HG03565 (cell line): ENCODE results near the gene CXCR4.

Experiments
- ATAC-seq: cut with Tn5 transposase; IDR thresholded peaks from one replicate; pipeline ENCODE4 v1.9.1; 2021; ENCODE audit warnings: mild to moderate bottlenecking, moderate library complexity; ENCODE audit not compliant: unreplicated experiment

CXCR4 gene

DNA sequence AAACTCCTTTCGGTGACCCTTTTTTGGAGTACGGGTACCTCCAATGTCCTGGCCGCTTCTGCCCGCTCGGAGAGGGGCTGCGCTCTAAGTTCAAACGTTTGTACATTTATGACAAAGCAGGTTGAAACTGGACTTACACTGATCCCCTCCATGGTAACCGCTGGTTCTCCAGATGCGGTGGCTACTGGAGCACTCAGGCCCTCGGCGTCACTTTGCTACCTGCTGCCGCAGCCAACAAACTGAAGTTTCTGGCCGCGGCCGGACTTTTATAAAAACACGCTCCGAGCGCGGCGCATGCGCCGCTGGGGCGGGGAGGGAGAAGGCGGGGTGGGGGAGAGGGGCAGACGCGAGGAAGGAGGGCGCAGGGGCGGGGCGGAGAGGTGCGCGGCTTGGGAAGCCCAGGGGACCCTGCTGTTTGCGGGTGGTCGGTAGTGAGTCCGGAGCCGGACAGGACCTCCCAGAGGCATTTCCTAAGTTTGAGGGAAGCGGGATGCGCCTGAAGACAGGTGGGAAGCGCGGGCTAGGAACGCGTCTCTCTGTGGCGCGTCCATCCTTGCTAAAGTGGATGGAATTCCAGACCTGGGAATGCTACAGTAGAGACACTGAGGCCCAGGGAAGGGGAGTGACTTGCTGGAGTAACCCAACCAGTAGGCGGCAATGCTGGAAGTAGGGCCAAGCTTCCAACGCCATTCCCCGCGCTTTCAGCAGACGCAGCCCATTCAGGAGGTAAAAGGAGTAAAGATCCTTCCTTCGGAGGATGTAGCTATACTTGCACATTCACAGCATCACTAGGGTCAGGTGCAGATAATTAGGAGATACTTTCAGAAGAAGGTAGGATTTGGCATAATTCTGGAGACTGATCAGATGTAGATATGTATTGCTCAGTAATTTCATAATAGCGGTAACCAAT is at the start of gene CXCR4:
Gene CXCR4, minus strand, starts transcription at position 241 of the 910 bp plus-strand sequence. Its CDS starts 89 bp downstream, at position 152.
- peak; percentile 23 for ATAC-seq

DNA sequence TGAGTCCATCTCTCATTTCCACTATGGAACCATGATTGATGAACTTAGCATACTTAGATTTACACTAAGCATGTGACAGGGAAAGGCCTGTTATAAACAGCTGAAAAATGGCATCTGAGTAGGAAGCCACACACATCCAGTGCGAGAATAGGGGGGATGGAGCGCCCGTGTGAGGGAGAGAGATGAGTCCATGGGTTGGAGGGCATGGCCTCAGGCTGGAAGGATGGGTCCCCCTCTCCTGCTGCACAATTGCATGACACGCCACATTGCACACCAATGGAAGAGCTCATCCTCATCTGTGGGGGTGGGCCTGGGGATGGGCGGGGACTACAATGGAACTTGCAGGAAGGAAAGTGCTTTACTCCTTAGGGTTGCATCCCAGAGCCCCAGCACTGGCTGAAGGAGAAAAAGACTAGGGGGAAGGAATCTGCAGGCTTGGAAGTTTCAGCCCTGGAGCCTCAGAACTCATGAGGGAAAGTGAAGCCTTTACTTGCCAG is 46.4 kb upstream of the CXCR4 start:
- no peak for ATAC-seq

DNA sequence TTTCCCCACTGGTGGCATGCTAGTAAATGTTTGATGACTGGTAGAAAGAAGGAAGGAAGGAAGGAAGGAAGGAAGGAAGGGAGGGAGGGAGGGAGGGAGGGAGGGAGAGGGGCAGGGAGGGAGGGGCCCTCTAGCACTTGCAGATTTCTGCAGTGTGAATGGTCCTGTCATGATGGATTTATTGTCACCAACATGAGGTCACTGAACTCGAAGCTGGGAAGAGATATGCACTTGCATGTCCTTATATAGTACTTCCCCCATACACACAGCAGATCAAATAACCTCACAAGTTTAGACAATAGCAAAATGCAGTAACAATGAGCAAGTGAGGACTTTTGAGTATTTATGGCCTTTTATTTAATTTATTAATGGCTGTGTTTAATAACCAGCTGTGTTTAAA is 44.5 kb upstream of the CXCR4 start:
- no peak for ATAC-seq

DNA sequence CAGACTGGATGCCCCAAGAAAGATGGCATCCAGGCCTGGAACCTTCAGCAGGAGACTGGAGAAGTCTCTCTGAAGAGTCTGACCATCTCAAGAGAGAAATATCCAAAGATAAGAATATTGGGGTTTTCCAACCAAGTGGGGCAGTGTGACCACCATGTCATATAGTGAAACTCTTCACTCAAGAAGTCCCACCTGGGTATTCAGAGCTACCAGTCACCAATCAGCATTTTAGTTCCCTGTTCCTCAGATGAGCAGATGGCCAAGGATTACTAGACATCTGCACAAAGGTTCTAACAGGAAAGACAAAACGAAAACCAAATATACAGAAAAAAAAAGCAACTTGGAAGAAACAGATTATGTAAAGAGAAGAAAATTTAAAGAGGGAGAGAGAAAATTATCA is 38.5 kb upstream of the CXCR4 start:
- ATAC-seq, result no peak

DNA sequence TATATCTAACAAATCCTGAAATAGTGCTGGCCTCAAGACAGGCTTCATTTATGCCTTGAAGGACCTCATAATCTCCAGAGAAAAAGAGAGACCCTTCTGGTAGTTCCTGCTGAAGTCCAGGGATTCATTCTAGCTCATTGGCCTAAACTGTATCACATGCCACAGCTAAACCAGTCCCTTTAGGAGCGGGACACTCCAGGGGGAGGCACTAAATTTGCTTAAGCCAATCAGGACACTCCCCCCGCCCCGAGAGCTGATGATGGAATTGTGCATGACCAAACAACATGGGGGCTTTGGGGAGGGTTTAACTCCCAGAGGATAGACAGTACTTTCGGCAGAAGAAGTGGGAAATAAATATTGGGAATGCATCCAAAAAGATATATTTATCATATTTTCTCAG is 36.4 kb upstream of the CXCR4 start:
- no peak for ATAC-seq

DNA sequence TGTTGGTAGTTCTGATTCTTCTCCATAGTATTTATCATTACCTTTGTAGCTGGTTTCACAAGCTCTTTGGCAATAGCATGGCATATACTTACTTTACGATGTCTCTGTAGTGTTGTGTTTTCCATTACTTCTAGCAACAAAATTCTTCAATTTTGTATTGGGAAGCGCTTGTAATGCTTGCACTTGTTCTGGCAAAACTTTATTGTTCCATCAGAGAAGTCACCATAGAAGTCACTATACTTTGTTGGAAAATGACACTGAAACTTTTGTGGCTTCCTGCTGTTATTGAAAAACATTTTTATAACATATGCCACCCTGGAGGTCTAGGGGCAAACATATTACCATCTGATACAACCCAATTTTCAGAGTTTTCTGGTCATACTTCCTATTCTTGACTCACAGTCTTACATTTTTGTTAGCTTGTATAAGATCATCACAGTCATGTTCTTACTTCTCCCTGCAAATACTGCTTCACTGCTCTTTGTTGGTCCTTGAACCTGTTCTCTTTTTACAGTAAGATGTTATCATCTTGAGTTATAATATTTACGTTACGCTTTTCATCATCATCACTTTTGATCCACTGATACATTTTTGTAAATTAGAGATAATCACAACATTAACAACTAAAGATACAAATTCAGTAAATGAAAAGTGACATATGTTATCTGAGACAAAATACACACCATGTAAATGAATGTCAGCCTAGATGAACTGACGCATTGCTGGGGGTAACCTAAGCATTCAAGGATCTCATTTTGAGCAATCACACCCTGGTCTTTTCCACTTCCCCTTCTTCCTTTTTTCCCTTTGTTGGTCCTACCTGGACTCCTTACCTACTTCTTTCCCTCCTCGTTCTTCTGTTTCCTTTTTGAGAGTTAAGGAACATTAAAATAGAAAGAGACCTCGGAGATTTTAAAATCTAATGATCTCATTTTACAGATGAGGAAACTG is 33.3 kb upstream of the CXCR4 start:
- ATAC-seq, result no peak

DNA sequence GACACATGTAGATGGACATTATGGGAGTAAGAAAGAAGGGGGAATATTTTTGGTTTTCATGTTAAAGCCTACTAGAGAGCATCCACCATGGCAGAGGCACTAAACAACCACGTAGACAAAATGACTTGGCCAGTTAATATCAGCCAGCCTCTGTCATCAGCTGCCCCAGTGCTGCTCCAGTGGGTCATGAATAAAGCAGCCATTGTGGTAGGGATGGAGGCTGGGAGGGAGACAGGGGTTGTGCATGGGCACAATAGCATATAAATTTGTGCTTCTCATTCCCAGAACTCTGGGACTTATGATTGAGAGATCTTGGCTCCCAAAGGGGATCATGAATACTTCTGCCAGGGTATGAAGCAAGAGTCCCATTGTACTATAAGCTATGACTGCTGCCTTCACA is 31.1 kb upstream of the CXCR4 start:
- no peak for ATAC-seq

DNA sequence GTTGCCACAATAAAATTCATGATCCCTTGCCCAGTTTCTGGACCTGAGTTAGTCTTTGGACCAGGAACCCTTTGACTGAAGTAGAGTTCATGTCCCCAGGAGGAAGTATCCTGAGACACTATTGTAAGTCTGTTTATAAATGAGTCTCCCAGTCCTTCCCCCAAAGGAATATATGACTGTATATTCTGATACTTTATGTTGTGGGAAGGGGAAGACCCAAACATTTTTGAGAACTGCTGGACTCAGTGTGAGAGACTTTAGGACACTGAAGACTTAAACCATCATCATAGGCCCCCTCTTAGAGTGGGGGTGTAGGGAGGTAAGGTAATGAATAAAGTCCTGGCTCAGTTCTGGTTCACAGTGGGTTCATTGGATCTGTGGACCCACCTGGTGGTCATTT is 28.6 kb upstream of the CXCR4 start:
- ATAC-seq, result no peak

DNA sequence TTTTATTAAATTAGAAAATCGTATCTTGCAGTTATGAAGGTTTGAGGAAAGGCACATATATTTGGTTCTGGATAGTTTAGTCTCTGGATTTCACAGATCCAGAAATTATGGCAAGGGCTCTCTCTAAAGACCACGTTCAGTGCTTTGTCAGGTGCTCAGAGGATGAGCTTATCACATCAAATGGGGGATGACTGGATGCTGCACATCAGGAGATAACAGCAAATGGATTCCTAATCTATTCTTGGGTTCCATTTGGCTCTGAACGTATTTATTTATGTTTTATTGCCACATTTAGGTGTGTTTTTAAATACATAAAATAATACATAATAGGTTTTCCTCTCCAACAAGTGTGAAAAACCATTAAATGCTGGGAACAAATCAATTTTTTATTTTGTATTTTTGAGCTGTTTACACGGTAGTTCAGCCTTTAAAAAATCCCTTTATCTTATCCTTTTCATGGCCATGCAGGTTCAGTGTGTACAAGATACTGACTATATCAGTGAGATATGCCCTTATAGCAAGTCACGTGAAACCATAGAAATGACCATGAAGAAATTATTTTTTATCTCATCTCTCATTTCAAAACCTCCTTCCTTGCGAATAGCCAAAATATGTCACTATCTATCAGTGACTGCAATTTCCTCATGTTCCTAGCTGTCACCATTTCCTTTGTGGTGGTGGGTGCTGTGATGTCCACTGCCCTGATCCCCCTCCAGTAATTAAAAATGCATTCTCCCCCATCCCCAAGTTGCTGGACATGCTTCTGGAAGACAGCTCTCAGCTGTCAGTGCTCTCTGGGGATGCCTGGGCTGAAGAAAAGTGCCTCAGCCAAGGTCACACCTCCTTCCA is 25.9 kb upstream of the CXCR4 start:
- ATAC-seq, result no peak

DNA sequence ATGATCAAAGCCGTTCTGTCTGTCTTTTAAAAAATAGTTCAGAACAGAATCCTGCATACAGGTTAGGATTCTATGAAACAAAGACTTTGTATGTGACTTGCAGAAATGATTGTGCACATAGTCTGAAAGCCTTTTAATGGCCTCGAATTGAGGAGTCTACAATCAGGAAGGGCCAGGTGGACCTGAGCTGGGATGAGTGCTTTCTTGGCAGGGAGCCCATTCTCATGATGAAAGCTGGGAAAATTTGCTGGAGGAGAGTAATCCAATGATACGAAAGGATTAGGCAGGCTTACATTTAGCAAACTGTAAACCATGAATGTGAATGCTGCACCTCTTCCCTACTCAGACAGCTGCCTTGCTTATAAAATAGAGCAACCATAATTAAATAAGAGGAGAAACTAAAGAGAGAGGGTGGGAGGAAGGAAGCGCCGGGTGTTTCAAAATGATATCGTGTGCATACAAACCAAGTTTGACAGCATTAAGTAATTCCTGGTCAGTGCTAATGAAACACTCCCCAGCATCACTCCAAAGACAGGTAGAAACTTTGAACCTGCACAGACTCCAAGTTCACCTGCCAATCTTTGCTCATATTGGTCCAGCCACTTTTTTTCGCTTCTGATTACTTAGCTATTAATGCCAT is 23.7 kb upstream of the CXCR4 start:
- ATAC-seq, result no peak

DNA sequence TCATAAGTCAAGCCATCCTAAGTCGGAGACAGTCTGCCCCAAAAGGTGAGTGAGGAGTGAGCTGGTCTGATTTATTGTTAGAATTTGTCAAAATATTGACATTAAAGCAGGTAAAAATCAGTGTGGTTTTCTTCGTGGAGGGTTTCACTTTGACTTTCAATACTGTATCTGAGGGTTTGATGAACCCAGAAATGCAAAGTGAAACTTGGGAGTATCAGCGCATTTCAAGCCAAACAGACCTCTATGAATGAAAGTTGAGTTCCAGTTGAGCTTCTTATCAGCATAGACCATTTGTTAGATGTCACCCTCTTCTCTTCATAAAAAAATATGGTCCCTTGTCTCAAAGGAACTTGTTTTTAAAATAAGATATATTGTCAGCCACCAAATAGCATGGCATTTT is 21.7 kb upstream of the CXCR4 start:
- peak; percentile 47 for ATAC-seq

DNA sequence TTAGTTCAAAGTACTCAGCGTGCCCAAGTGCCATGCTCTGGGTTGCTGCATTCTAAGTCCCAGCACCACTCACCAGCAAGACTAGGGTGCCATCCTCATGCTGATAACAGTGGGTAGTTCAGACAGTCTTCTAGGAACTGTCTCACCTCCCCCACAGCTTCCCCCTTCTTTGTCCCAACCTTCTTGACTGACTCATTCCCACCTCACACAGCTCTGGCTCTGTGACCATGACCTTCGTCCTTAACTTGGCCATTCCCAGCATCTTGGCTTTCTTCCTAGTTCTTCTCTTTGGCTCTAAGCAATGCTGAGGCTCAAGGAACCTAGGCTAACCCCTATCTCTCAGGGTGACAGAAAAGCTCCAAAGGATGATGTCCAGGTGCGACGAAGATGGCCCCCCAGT is 20.0 kb upstream of the CXCR4 start:
- no peak for ATAC-seq

DNA sequence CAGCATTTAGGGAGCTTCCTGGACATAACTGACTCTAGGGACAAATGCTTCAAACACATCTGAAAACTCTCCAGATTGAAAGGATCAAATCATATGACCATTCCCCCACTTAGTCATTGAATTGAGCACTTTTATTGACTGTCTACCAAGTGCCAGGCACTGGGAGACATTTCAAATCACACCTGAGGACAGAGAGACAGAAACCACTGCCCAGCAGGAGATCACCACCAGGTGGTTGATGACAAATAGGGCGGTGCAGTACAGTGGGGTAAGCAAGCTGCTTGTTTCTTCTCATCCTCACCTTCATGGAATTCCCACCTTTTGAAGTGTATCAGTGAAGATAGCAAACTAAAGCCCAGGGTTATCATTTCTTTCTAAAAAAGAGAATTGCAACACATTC is 19.0 kb upstream of the CXCR4 start:
- ATAC-seq, result no peak

DNA sequence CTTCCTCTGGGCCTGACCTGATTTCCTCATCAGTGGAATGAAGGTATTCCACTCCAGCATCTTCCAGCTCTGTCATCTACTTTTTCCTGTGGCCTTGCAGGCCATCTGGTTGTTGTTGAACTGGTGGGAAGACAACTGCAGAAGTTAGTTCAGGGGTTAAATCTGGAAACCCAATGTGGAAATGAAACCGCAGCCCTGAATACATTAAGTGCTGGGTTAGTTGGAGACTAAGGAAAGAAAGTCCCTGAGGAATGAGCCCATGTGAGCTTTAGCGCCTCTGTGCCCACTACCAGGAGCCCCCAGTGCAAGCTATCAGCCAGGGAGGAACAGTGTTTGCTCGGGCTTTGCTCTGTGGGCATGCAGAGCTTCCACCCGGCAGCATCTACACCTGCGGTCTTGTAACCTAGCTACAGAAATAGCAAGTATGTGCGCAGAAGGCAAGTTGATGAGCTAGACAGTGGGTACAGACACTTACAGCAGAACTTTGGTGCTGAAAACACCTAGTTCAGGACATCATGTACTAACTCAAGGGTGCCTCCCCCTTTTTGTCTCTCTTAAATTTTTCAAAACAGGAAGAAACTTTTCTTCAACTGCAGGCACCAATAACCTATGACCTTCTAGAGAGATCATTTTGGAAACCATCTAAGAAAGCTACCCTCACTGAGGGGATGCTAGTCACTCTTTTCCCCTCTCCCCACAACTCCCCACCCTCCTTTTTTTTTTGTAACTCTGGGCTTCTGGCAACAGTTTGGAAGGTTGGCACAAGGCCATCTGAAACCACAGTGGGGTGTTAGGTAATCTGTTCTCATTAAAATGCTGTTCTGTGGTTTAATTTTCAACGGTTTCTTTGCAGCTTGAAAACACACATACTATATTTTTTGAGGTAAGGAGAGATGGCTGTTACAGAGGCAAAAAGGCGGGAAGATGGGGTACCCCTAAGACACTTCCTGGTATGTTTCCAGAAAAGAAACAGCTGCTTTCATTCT is 18.3 kb upstream of the CXCR4 start:
- ATAC-seq, result peak; percentile 37

DNA sequence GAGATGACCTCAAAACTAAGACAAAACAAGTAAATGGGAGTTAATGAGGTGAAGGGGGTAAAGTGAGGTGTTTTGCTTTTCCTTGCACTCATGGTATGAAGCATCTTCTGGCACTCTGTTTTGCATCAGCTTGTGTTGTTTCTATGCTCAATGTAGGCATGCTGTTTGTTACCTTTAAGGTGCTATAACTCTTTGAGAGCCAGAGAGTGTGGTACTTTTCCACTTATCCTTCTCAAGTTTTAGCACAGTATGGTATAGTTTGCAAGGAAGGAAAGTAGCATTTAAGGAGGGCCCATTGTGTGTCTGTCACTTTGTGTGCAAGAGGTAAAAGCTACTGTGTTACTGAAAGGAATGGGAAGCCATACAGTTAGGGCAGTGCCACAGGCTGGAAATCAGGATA is 17.5 kb upstream of the CXCR4 start:
- no peak for ATAC-seq

DNA sequence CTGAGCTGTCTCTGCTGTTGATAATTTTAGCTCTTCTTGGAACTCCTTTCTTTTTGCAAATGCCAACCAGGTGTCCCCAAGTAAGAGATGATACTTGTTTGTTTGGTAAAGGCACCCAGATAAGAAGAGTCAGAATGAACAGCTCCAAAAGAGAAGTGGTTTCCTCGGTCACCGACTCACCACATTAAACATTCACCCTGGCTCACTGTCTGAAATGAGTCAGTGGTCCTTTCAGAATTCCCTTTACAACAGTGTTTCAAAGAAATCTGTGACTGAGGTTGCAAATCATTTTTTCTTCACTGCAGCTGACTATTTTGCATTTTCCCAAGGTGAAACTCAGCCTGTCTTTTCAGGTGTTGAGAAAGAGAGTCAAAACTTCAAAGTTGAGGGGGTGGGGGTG is 16.2 kb upstream of the CXCR4 start:
- peak; percentile 19 for ATAC-seq

DNA sequence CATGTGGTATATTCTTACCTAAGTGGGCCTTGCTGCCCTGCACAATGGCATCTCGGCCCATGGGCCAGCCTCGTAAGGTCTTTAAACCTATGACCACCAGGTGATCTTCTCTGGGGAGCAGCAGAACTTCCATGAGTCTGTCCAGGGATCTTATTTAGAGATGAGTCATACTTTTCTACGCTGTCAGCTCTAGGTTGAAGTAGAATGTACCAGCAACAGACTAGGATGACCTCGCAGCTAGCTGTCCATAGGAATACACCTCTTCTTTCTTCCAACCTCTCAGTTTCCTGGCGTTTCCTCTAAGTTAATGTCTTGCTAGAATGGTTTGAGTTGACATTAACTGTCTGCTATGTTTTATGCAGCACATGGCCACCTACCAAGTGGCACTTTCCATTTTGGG is 15.6 kb upstream of the CXCR4 start:
- no peak for ATAC-seq

DNA sequence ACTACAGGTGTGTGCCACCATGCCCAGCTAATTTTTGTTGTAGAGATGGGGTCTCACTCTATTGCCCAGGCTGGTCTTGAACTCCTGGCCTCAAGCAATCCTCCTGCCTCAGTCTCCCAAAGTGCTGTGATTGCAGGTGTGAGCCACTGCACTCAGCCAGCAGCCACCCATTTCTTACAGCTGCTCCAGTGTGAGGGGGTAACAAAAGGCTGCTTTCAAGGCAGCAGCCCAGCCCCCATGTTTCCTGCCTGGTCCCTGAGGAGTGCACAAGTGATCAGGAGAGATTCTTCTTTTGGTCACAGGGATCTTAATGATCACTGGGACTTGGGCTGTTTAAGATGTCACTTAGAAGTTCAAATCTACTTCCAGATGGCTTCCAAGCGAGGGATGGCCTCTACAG is 15.2 kb upstream of the CXCR4 start:
- no peak for ATAC-seq

DNA sequence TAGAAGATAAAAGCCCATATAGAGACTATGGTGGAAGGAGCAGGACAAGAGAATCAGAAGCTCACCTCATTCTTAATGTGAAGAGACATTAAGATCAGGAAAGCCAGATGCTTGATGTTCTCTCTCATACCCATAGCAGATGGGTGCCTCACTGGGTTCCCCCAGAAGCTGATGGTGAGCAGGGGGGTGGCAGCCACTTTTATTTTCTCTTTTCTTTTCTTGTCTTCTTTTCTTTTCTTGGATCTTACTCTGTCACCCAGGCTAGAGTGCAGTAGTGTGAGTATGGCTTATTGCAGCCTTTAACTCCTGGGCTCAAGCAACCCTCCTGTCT is 14.8 kb upstream of the CXCR4 start:
- no peak for ATAC-seq
